GM12891 (cell line): ENCODE results near the gene PDCD2L.

Experiments used
- POLR2AphosphoS5 ChIP-seq: IDR thresholded peaks from 2 replicates; pipeline ENCODE4 v1.6.1; 2011; ENCODE audit warnings: low read depth, low read length, control low read depth
- SPI1 ChIP-seq: IDR thresholded peaks from 2 replicates; pipeline ENCODE4 v1.6.1; 2011; ENCODE audit warnings: low read depth, low read length, control low read depth
- TAF1 ChIP-seq: IDR thresholded peaks from 2 replicates; pipeline ENCODE4 v1.6.1; 2011; ENCODE audit warnings: low read depth, low read length, control low read depth

- TF ChIP-seq POLR2AphosphoS5, result no peak; the same call in 1 of the 2 replicates
- no peak for TF ChIP-seq TAF1
- no peak for TF ChIP-seq SPI1
These were observed 70.2 kb downstream of the PDCD2L start for GRCh38 chr19:34474233-34474989.
